ENCODE results near the gene ALK. TPM values are rescaled to one million over a fixed set of nuclear protein-coding genes. Genes with fewer than 3 reads are reported as not detected.

ALK gene
- total RNA-seq, 1 donor from 2014 or later, result 9.6 TPM

GRCh38 chr2:29617351-29617750 lies 304.0 kb downstream of the ALK start:
- TF ChIP-seq, protein P1, sequence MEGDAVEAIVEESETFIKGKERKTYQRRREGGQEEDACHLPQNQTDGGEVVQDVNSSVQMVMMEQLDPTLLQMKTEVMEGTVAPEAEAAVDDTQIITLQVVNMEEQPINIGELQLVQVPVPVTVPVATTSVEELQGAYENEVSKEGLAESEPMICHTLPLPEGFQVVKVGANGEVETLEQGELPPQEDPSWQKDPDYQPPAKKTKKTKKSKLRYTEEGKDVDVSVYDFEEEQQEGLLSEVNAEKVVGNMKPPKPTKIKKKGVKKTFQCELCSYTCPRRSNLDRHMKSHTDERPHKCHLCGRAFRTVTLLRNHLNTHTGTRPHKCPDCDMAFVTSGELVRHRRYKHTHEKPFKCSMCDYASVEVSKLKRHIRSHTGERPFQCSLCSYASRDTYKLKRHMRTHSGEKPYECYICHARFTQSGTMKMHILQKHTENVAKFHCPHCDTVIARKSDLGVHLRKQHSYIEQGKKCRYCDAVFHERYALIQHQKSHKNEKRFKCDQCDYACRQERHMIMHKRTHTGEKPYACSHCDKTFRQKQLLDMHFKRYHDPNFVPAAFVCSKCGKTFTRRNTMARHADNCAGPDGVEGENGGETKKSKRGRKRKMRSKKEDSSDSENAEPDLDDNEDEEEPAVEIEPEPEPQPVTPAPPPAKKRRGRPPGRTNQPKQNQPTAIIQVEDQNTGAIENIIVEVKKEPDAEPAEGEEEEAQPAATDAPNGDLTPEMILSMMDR (IDR thresholded peaks at IDR 0.05; ENCODE audit: partially characterized antibody, unreplicated experiment), result no peak
- no peak for DNase-seq
- Mint-ChIP-seq H3K4me1 (ENCODE audit: low read depth, unreplicated experiment) (no peaks in the 10 kb centered on the region), H3K36me3 (ENCODE audit: unreplicated experiment) (peaks cover 4% of the 10 kb centered on the region), H3K9me3 (ENCODE audit: unreplicated experiment) (no peaks in the 10 kb centered on the region), H3K4me3 (ENCODE audit: unreplicated experiment) (no peak overlapping the region), H3K27ac (ENCODE audit: unreplicated experiment) (no peak overlapping the region), H3K27me3 (ENCODE audit: unreplicated experiment) (peaks cover 3% of the 10 kb centered on the region)

DNA sequence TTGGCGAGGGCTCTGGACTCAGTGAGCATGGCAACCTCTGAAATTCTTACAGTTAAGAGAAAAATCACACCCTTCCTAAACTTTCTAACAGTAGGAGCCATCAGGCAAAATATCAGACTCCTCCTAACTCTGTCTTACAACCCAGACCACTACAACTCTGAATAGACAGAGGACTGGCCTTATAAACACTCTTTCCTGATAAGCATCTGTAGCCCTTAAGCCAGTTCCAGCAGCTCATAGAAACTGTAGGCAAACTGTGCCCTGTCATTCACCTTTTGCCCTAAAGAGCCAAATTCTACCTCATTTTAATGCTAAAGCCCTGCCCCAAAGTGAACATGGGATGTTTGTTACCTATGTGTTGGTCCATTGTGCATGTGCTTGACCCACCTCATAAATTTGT lies 304.8 kb downstream of the ALK start:
- no peak for DNase-seq
- TF ChIP-seq, protein P1 (IDR thresholded peaks at IDR 0.05; ENCODE audit: partially characterized antibody, unreplicated experiment), result no peak
- H3K4me3 Mint-ChIP-seq (ENCODE audit: unreplicated experiment), result no peak overlapping the region
- no peaks in the 10 kb centered on the region for H3K4me1 Mint-ChIP-seq (ENCODE audit: low read depth, unreplicated experiment)
- H3K27ac Mint-ChIP-seq (ENCODE audit: unreplicated experiment), result no peak overlapping the region
- H3K9me3 Mint-ChIP-seq (ENCODE audit: unreplicated experiment), result no peaks in the 10 kb centered on the region
- H3K27me3 Mint-ChIP-seq (ENCODE audit: unreplicated experiment), result peaks cover 3% of the 10 kb centered on the region
- no peaks in the 10 kb centered on the region for H3K36me3 Mint-ChIP-seq (ENCODE audit: unreplicated experiment)

- DNase-seq, result no peak
- H3K27me3 Mint-ChIP-seq (ENCODE audit: unreplicated experiment), result peaks cover 3% of the 10 kb centered on the region
- H3K4me3 Mint-ChIP-seq (ENCODE audit: unreplicated experiment), result no peak overlapping the region
- H3K4me1 Mint-ChIP-seq (ENCODE audit: low read depth, unreplicated experiment), result no peaks in the 10 kb centered on the region
- TF ChIP-seq, protein P1 (IDR thresholded peaks at IDR 0.05; ENCODE audit: partially characterized antibody, unreplicated experiment), result no peak
- no peaks in the 10 kb centered on the region for H3K36me3 Mint-ChIP-seq (ENCODE audit: unreplicated experiment)
- no peak overlapping the region for H3K27ac Mint-ChIP-seq (ENCODE audit: unreplicated experiment)
- no peaks in the 10 kb centered on the region for H3K9me3 Mint-ChIP-seq (ENCODE audit: unreplicated experiment)
Measured at GRCh38 chr2:29615841-29616240, 305.5 kb downstream of the ALK start.

GRCh38 chr2:29615183-29615582 lies 306.2 kb downstream of the ALK start:
- no peak for DNase-seq
- H3K36me3 Mint-ChIP-seq (ENCODE audit: unreplicated experiment), result no peaks in the 10 kb centered on the region
- TF ChIP-seq, protein P1 (IDR thresholded peaks at IDR 0.05; ENCODE audit: partially characterized antibody, unreplicated experiment), result no peak
- H3K27me3 Mint-ChIP-seq (ENCODE audit: unreplicated experiment), result peaks cover 3% of the 10 kb centered on the region
- H3K27ac Mint-ChIP-seq (ENCODE audit: unreplicated experiment), result no peak overlapping the region
- H3K4me1 Mint-ChIP-seq (ENCODE audit: low read depth, unreplicated experiment), result no peaks in the 10 kb centered on the region
- H3K9me3 Mint-ChIP-seq (ENCODE audit: unreplicated experiment), result no peaks in the 10 kb centered on the region
- no peak overlapping the region for H3K4me3 Mint-ChIP-seq (ENCODE audit: unreplicated experiment)

GRCh38 chr2:29614295-29614830 lies 307.0 kb downstream of the ALK start:
- Mint-ChIP-seq H3K4me1 (ENCODE audit: low read depth, unreplicated experiment) (no peaks in the 10 kb centered on the region), H3K9me3 (ENCODE audit: unreplicated experiment) (no peaks in the 10 kb centered on the region), H3K27ac (ENCODE audit: unreplicated experiment) (no peak overlapping the region), H3K36me3 (ENCODE audit: unreplicated experiment) (no peaks in the 10 kb centered on the region), H3K4me3 (ENCODE audit: unreplicated experiment) (no peak overlapping the region), H3K27me3 (ENCODE audit: unreplicated experiment) (peaks cover 3% of the 10 kb centered on the region)
- TF ChIP-seq, protein P1 (IDR thresholded peaks at IDR 0.05; ENCODE audit: partially characterized antibody, unreplicated experiment), result no peak
- no peak for DNase-seq

Data from glutamatergic neuron (in vitro differentiated cells).